Prostate gland (tissue), 2 donors: ENCODE measurements around the gene RELCH. TPM values are rescaled to one million over a fixed set of nuclear protein-coding genes. Genes with fewer than 3 reads are reported as not detected.

Experiments used
- DNase-seq: peaks from one replicate; pipeline ENCODE4 v3.0.0-alpha.2; 2019; ENCODE audit warnings: low spot score
- H3K27ac ChIP-seq, 2 donors: fragments of 200-600 bp; sonication (generic); 2 replicates each; pipeline ENCODE4 v1.5.1; 2017 to 2019
- H3K27me3 ChIP-seq: fragments of 200-600 bp; sonication (generic); replicated peaks from 2 replicates; pipeline ENCODE4 v1.5.1; 2019; ENCODE audit not compliant: insufficient read depth
- H3K36me3 ChIP-seq, 2 donors: fragments of 200-600 bp; sonication (generic); 1 replicate in 1 of 2; 2 replicates in 1 of 2; pipeline versions ENCODE4 v1.5.1 to v1.8.1; 2017 to 2019
- H3K4me1 ChIP-seq: fragments of 200-600 bp; sonication (generic); replicated peaks from 2 replicates; pipeline ENCODE4 v1.5.1; 2019
- H3K4me3 ChIP-seq, 2 donors: fragments of 200-600 bp; sonication (generic); 2 replicates each; pipeline ENCODE4 v1.5.1; 2017 to 2019
- H3K9me3 ChIP-seq: fragments of 200-600 bp; sonication (generic); 2 replicates; pipeline ENCODE4 v1.5.1; 2017
- POLR2A ChIP-seq: fragments of 450-650 bp; IDR thresholded peaks from one replicate; pipeline ENCODE4 v1.6.1; 2016; ENCODE audit warnings: antibody characterized with exemption, mild to moderate bottlenecking
- POLR2AphosphoS5 ChIP-seq: sonication (generic); formaldehyde crosslinking; IDR thresholded peaks from one replicate; pipeline ENCODE4 v1.6.1; 2017; ENCODE audit warnings: antibody characterized with exemption
- WGBS: methylation state at CpG from one replicate; pipeline ENCODE4 v1.1.5; 2018; 5-methylcytosine and 5-hydroxymethylcytosine counted together
- intact Hi-C: fragments of 100-400 bp; cut with DNase I; formaldehyde crosslinking; loops from one replicate; pipeline ENCODE4 v1.14.2; 2022
- total RNA-seq, 2 donors: library from RNA; depleted of rRNA; stranded (reverse); fragments of >200 nt; gene quantifications; one replicate each; pipeline ENCODE4 v1.1.0, GENCODE V29; 2016
- TF ChIP-seq, protein P1 (sequence below), 4 experiments: fragments of 200-600 bp in 2 of 4; fragments of 450-650 bp in 2 of 4; sonication (generic) in 2 of 4; IDR thresholded peaks; 1 replicate in 3 of 4; 2 replicates in 1 of 4; pipeline ENCODE4 v1.5.1; 2016 to 2019; ENCODE audit warnings: antibody characterized with exemption in 4 of 4, mild to moderate bottlenecking in 2 of 4, moderate library complexity in 2 of 4

RELCH gene
- total RNA-seq, 2 donors from 2014 or later = 34.8 to 49.0 TPM

DNA sequence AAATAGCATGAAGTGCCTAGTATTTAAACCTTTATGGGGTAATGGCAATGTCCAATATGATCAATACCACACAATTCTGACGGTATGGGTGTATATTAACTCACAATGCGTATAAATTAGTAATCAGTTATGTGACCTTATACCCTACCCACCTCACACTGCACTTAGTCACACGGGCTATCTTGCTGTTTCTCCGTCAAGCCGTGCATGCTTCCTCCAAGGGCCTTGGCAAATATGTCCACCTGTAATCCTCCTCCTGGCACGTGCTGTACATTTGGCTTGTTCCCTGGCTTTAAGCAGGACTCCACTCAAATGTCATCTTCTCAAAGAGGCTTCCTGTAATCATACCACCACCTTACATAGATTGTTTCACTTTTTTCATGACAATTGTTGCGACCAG lies 150.3 kb downstream of the RELCH start:
- no peaks in the 10 kb centered on the region for H3K4me1 ChIP-seq
- H3K4me3 ChIP-seq = no peak overlapping the region
- TF ChIP-seq, protein P1, sequence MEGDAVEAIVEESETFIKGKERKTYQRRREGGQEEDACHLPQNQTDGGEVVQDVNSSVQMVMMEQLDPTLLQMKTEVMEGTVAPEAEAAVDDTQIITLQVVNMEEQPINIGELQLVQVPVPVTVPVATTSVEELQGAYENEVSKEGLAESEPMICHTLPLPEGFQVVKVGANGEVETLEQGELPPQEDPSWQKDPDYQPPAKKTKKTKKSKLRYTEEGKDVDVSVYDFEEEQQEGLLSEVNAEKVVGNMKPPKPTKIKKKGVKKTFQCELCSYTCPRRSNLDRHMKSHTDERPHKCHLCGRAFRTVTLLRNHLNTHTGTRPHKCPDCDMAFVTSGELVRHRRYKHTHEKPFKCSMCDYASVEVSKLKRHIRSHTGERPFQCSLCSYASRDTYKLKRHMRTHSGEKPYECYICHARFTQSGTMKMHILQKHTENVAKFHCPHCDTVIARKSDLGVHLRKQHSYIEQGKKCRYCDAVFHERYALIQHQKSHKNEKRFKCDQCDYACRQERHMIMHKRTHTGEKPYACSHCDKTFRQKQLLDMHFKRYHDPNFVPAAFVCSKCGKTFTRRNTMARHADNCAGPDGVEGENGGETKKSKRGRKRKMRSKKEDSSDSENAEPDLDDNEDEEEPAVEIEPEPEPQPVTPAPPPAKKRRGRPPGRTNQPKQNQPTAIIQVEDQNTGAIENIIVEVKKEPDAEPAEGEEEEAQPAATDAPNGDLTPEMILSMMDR (IDR thresholded peaks at IDR 0.05) = no peak
- TF ChIP-seq POLR2AphosphoS5 (no peak), POLR2A (no peak)
- intact Hi-C loops = no loop called here
- 87% methylated on average over 7 of the region's 7 CpGs for WGBS
- DNase-seq = no peak
- no peaks in the 10 kb centered on the region for H3K36me3 ChIP-seq
- no peak overlapping the region for H3K27ac ChIP-seq
- H3K27me3 ChIP-seq = no peaks in the 10 kb centered on the region
- H3K9me3 ChIP-seq = no peaks in the 10 kb centered on the region

DNA sequence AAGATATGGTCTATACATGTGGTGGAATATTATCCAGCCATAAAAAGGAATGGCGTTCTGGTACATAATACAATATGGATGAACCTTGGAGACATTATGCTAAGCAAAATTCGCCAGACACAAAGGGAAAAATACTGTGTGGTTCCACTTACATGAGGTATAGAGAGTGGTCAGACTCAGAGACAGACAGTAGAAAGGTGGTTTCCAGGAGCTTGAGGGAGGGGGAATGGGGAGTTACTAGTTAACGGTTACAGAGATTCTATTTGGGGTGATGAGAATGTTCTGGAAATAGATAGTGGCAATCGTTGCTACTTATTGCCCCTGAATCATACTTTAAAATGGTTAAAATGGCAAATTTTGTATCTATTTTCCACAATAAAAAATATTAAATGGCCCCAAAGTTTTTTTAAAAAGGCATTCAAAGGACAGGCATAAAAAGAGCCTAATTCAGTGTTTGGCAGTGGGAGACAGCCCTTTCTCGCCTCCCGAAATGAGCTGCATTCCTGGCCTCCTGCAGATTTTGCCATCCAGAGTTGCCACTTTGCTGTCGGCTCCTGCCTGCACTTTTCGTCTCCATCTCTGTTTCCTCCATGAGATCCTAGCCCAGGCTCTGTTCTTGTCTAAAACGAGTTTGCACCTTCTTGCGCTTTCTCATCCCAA lies 151.5 kb downstream of the RELCH start:
- TF ChIP-seq POLR2AphosphoS5 (no peak), POLR2A (no peak)
- TF ChIP-seq, protein P1 (IDR thresholded peaks at IDR 0.05) = no peak
- WGBS = 83% methylated on average over 10 of the region's 10 CpGs
- Histone ChIP-seq H3K4me1 (no peaks in the 10 kb centered on the region), H3K27me3 (no peaks in the 10 kb centered on the region), H3K27ac (no peak overlapping the region), H3K9me3 (no peaks in the 10 kb centered on the region), H3K36me3 (no peaks in the 10 kb centered on the region), H3K4me3 (no peak overlapping the region)
- intact Hi-C loops = no loop called here
- DNase-seq = no peak

- H3K27ac ChIP-seq = no peak overlapping the region
- DNase-seq = no peak
- no peaks in the 10 kb centered on the region for H3K27me3 ChIP-seq
- no peaks in the 10 kb centered on the region for H3K36me3 ChIP-seq
- 79% methylated on average over 15 of the region's 15 CpGs for WGBS
- no peaks in the 10 kb centered on the region for H3K4me1 ChIP-seq
- no peaks in the 10 kb centered on the region for H3K9me3 ChIP-seq
- TF ChIP-seq POLR2A = no peak
- TF ChIP-seq POLR2AphosphoS5 = no peak
- TF ChIP-seq, protein P1 (IDR thresholded peaks at IDR 0.05) = no peak
- no peak overlapping the region for H3K4me3 ChIP-seq
- intact Hi-C loops = no loop called here
Observed at GRCh38 chr18:62339106-62339988, 152.3 kb downstream of the RELCH start.

GRCh38 chr18:62340996-62341395 lies 153.9 kb downstream of the RELCH start:
- no peaks in the 10 kb centered on the region for H3K36me3 ChIP-seq
- H3K27me3 ChIP-seq = no peaks in the 10 kb centered on the region
- intact Hi-C loops = no loop called here
- H3K4me1 ChIP-seq = no peaks in the 10 kb centered on the region
- no peak overlapping the region for H3K27ac ChIP-seq
- H3K9me3 ChIP-seq = no peaks in the 10 kb centered on the region
- H3K4me3 ChIP-seq = no peak overlapping the region
- no peak for DNase-seq
- TF ChIP-seq POLR2AphosphoS5 = no peak
- TF ChIP-seq, protein P1 (IDR thresholded peaks at IDR 0.05) = no peak
- TF ChIP-seq POLR2A = no peak
- 66% methylated on average over 9 of the region's 9 CpGs for WGBS
